Mesodermal cell (in vitro differentiated cells): ENCODE results near the gene DACH1.

Experiments
- H3K27ac ChIP-seq: 2 replicates; pipeline ENCODE4 v1.7.0; 2013; ENCODE audit warnings: mild to moderate bottlenecking, low read depth, low read length, moderate library complexity; ENCODE audit not compliant: severe bottlenecking
- H3K36me3 ChIP-seq: 2 replicates; pipeline ENCODE4 v1.7.1; 2013; ENCODE audit warnings: mild to moderate bottlenecking, low read length, moderate library complexity; ENCODE audit not compliant: control insufficient read depth, insufficient read depth
- H3K4me1 ChIP-seq: one replicate; pipeline ENCODE4 v1.7.1; 2013; ENCODE audit warnings: mild to moderate bottlenecking, low read length; ENCODE audit not compliant: insufficient read depth, control insufficient read depth, poor library complexity, severe bottlenecking
- H3K4me3 ChIP-seq: 2 replicates; pipeline ENCODE4 v1.7.0; 2013; ENCODE audit warnings: low read length, control low read depth, mild to moderate bottlenecking; ENCODE audit not compliant: insufficient read depth, poor library complexity, severe bottlenecking; ENCODE audit errors: extremely low read depth
- H3K9me3 ChIP-seq: 2 replicates; pipeline ENCODE4 v1.7.1; 2013; ENCODE audit warnings: mild to moderate bottlenecking, low read length, moderate library complexity; ENCODE audit not compliant: control insufficient read depth
- WGBS, 2 experiments: methylation state at CpG; one replicate each; pipeline ENCODE4 v1.1.5; 2013; ENCODE audit warnings: missing lambda C conversion rate in 2 of 2; ENCODE audit not compliant: insufficient coverage in 2 of 2; 5-methylcytosine and 5-hydroxymethylcytosine counted together

The DACH1 gene

GRCh38 chr13:71877256-71877653 lies 10.3 kb upstream of the DACH1 start:
- WGBS, 2 experiments, result 30 to 33% methylated on average over 3 to 4 of the region's 5 CpGs
- H3K4me3 ChIP-seq, result no peak overlapping the region
- H3K9me3 ChIP-seq, result no peaks in the 10 kb centered on the region
- peaks cover 14% of the 10 kb centered on the region for H3K4me1 ChIP-seq
- H3K27ac ChIP-seq, result no peak overlapping the region
- no peaks in the 10 kb centered on the region for H3K36me3 ChIP-seq

DNA sequence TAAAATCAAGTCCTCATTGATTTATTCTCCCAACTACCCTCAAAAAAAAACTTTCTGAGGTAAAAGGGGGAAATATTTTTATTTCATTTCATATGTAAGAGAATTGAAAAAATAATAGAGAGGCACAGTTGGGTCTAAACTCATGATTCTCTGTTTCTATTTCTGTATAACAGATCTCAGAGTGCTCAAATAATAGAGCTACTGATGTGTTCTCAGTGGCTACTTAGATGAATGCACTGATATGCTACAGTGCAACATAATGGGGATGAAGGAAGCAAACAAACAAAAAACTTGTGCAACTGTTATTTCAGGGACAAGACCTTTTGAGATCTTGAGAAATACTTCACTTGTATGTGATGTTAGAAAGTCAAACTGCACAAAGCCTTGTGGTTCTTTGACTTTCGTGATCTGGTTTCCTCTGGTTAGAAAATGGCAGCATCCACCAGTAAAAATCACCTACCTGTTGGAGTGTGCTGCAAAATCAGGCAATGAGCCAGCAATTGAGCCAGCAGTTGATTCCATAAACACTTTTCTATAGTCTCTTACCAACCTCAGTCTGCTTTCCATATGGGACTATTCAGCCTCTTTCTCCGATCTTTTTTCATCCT lies 9.7 kb upstream of the DACH1 start:
- Histone ChIP-seq H3K36me3 (no peaks in the 10 kb centered on the region), H3K4me1 (peaks cover 14% of the 10 kb centered on the region), H3K27ac (no peak overlapping the region), H3K4me3 (no peak overlapping the region), H3K9me3 (no peaks in the 10 kb centered on the region)
- WGBS, 2 experiments, result 53 to 65% methylated on average over 2 of the region's 2 CpGs

DNA sequence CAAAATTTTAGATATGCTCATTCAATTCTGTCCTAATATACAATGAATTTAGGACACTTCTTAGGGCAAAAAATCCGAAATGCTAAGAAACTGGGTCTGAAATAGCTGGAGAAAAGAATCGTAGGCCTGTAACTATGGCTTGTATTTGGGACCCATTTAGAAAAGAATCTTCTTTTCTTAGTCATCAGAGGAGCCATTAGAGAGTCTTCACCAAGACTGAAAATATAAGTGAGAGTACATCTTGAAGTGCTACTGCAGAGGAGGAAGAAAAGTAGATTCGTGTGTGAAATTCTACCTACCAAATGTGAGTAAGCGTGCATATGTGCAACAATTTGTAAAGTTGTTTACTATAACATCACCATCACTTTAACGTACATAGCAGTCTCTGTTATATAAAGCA lies 8.8 kb upstream of the DACH1 start:
- 100% methylated on average over 2 of the region's 5 CpGs; no CpG with 5 or more reads in 1 of the 2 experiments for whole genome bisulfite sequencing, 2 experiments
- H3K4me1 ChIP-seq, result peaks cover 14% of the 10 kb centered on the region
- H3K9me3 ChIP-seq, result no peaks in the 10 kb centered on the region
- no peak overlapping the region for H3K4me3 ChIP-seq
- no peak overlapping the region for H3K27ac ChIP-seq
- H3K36me3 ChIP-seq, result no peaks in the 10 kb centered on the region

- Histone ChIP-seq H3K9me3 (no peaks in the 10 kb centered on the region), H3K4me3 (no peak overlapping the region), H3K36me3 (no peaks in the 10 kb centered on the region), H3K27ac (no peak overlapping the region), H3K4me1 (peaks cover 14% of the 10 kb centered on the region)
- 89 to 100% methylated on average over 1 of the region's 2 CpGs for WGBS, 2 experiments
Measured at GRCh38 chr13:71874458-71874857, 7.5 kb upstream of the DACH1 start.

GRCh38 chr13:71873418-71874247 lies 6.6 kb upstream of the DACH1 start:
- WGBS, 2 experiments, result 100% methylated on average over 3 of the region's 5 CpGs; no CpG with 5 or more reads in 1 of the 2 experiments
- no peak overlapping the region for H3K27ac ChIP-seq
- no peaks in the 10 kb centered on the region for H3K36me3 ChIP-seq
- peaks cover 8% of the 10 kb centered on the region for H3K4me1 ChIP-seq
- no peaks in the 10 kb centered on the region for H3K9me3 ChIP-seq
- H3K4me3 ChIP-seq, result no peak overlapping the region

- H3K27ac ChIP-seq, result no peak overlapping the region
- 75 to 100% methylated on average over 1 of the region's 1 CpG for WGBS, 2 experiments
- H3K36me3 ChIP-seq, result no peaks in the 10 kb centered on the region
- H3K4me1 ChIP-seq, result peaks cover 4% of the 10 kb centered on the region
- H3K9me3 ChIP-seq, result no peaks in the 10 kb centered on the region
- H3K4me3 ChIP-seq, result no peak overlapping the region
Measured at GRCh38 chr13:71871844-71872243, 4.8 kb upstream of the DACH1 start.

GRCh38 chr13:71871176-71871754 lies 4.3 kb upstream of the DACH1 start:
- Histone ChIP-seq H3K4me3 (no peak overlapping the region), H3K9me3 (no peaks in the 10 kb centered on the region), H3K36me3 (no peaks in the 10 kb centered on the region), H3K27ac (no peak overlapping the region), H3K4me1 (peaks cover under 1% of the 10 kb centered on the region)
- whole genome bisulfite sequencing, 2 experiments, result no CpG with 5 or more reads among the region's 3 CpGs

GRCh38 chr13:71870100-71870499 lies 3.1 kb upstream of the DACH1 start:
- H3K4me1 ChIP-seq, result no peaks in the 10 kb centered on the region
- no peak overlapping the region for H3K27ac ChIP-seq
- H3K36me3 ChIP-seq, result no peaks in the 10 kb centered on the region
- no peaks in the 10 kb centered on the region for H3K9me3 ChIP-seq
- 6% methylated on average over 2 to 3 of the region's 8 CpGs for WGBS, 2 experiments
- no peak overlapping the region for H3K4me3 ChIP-seq

DNA sequence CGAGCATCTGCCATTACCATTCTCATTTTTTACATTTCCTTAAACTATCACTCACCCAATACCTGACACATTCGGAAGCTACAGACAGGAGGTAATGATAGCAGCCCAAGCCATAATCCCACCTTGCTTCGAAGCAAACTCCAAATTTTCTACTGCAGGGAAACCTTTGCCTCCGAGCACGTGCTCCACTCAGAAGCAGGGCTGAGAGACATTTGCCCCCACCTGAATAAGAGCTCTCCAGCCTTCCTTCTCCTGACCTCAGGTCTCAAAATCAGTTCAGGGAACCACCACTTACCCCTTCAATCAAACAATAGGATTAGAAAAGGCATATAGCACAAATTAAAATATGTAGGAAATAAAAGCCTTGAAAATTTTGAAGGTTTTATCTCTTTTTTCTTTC lies 2.3 kb upstream of the DACH1 start:
- Histone ChIP-seq H3K9me3 (no peaks in the 10 kb centered on the region), H3K27ac (no peak overlapping the region), H3K36me3 (no peaks in the 10 kb centered on the region), H3K4me1 (no peaks in the 10 kb centered on the region), H3K4me3 (no peak overlapping the region)
- 35 to 44% methylated on average over 2 of the region's 5 CpGs for WGBS, 2 experiments

- H3K36me3 ChIP-seq, result no peaks in the 10 kb centered on the region
- H3K4me1 ChIP-seq, result no peaks in the 10 kb centered on the region
- 0% methylated on average over 31 to 58 of the region's 77 CpGs for WGBS, 2 experiments
- H3K4me3 ChIP-seq, result peak overlapping the region; percentile 76
- H3K27ac ChIP-seq, result peak overlapping the region; percentile 71
- H3K9me3 ChIP-seq, result no peaks in the 10 kb centered on the region
Measured at GRCh38 chr13:71866335-71867130, 471 bp downstream of the DACH1 start.
